ENCODE measurements around the gene BABAM2.

BABAM2 gene

DNA sequence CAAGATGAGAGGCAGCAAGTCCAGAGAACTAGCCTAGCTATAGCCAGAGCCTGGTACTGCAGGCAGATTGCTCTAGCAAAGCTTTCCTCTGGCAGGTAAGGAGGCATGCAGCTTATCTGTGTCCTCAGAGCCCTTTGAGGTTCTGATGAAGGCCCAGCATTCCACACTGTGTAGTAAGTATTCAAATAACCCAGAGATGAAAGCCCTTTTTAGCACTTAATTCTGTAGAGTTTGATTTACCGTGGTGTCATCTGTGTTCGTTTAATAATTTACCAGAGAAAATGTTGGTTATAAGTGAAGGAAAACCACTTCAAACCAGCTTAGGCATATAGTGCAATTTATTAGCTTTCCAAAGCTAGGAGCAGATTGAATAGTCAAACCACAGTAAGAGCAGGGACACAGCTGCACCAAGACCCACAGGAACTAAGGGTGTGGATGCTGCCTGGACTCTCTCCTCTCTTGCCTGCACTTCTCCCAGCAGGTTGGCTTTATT is 226.6 kb downstream of the BABAM2 start:
- DNase-seq (ENCODE audit: low read depth in 2 of 2), result peak in 1 of 2 experiments; percentile 45

DNA sequence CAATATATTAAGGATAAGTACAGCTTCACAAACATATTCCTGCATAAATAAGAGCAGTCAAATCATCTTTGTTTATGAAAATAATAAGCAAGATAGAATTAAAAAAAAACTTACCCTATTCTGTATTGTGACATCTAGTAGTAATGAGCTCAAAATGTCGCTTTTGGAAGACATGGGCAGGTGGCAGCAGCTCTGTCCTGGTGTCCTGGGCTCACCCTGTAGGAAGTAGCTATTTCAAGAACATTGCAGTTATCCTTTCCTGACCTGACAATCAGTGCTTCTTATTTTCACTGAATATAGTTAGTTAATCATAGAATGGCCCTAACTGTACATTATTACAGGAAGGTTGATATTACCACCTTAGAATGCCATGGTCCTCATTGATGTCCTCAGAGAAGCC is 229.1 kb downstream of the BABAM2 start:
- DNase-seq (ENCODE audit: low read depth in 2 of 2), result no peak

DNA sequence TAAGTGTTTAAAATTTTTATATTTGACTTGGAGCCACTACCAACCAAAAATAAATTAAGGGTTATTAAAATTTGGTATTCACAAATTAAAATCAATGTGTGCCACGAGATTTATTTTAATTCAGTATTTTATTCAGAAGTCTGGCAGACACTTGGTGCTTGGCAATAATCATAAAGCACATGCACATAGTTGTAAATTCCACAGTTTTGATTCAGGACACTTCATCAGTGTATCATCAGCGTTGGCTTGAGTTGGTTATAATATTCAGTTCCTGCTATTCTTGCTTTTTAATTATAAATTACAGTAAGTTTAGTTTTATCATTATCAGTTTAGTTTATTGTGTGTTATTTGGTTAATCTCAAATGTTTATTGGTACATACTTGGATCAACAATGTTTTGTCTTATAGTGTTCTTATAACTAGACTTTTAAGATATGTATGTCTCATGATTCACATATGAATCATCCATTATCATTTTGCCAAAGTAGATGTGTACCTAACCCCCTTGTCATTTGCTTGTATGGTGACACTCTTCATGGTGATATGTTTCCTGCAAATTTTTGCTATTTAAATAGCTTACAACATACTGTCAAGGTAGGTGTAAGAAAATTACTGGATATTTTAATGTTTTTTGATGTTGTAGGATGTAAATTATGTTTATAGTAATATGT is 237.9 kb downstream of the BABAM2 start:
- DNase-seq (ENCODE audit: low read depth in 2 of 2), result no peak

DNA sequence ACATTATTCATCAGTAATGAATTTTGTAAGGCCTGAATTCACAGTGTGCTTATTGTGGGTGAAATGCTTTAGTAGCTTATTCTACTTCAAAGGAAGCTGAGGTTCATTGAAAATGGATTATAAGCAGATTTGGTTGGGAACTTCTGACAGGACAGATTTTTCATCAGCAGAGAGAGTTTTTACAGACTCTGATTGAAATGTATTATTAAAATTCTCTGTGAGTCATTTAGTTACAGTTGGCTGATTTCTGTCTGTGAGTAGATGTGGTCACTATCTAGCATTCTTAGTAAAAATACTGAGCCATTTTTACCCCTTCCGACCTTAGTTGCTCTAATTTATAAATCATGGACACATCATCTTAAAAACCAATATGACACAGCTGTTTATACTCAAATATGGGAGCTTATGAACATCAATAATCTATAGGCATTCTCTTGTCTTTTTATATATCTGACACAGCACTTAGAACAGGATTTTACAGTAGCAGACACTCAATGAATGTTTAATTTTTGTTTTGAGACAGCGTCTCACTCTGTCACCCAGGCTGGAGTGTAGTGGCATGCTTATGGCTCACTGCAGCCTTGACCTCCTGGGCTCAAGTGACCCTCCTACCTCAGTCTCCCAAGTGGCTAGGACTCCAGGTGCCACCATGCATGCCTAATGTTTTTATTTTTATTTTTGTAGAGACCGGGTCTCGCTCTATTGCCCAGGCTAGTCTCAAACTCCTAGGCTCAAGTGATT is 239.6 kb downstream of the BABAM2 start:
- DNase-seq (ENCODE audit: low read depth in 2 of 2), result peak; percentile 38 to 47

DNA sequence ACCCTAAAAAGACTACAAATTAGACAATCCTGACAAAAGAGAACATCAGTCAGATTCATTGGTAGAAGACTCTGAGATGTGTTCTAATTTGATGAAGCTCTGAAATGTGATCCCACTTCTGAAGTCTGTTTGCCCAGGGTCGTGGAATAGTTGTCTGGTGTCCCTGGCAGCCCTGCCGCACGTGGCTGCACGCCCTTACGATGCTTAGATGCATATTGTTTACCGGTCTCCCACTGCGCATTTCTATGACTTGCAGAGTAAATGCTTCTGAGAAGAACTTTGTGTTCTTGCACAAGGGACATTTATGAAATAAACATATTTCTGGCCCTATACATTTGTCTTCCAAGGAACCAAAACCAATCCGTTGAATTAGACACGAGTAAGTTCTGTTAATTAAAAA is 243.2 kb downstream of the BABAM2 start:
- DNase-seq (ENCODE audit: low read depth in 2 of 2), result no peak

DNA sequence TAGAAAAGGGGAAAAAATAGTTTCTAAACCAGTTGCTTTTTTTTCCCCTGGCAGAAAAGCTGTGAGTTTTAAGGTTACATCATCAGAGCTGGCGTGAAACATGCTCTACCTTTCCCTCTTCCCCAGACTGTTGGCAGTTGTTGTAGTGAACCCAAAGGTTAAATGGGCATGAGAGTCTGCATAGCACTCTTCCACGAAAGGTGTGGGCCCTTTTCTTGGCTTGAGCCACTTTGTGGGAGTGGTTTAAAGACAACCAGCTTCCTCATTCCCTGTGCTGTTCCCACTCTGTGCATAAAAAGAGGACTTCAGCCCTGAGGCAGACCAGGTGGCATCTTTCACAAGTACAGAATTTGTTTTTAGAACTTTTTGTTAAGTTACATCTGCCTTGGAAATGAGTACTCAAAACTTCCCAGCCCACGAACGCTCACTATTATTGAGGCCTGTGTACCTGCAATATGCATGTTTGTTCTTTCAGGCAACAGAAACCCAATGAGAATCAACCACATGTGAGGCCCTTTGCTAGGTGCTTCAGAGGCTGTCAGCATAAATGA is 243.8 kb downstream of the BABAM2 start:
- DNase-seq (ENCODE audit: low read depth in 2 of 2), result no peak

DNA sequence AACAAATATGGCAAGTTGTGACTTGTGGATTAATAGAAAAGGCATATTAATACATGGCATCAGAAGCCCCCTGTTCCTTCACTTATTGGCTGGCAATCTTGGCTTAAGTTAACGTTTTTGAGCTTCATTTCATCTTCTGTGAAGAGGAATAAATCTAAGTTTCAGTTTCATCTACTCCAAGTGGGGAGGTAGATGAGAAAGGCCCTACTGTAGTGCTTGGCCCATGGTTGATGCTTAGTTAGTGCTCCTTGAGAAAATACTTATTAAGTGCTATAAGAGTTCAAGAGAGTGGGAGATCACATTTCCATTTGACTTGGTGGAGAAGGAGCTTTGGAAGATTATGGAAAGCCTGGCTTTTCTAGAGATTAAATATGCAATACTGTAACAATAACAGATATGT is 244.3 kb downstream of the BABAM2 start:
- no peak for DNase-seq (ENCODE audit: low read depth in 2 of 2)

DNA sequence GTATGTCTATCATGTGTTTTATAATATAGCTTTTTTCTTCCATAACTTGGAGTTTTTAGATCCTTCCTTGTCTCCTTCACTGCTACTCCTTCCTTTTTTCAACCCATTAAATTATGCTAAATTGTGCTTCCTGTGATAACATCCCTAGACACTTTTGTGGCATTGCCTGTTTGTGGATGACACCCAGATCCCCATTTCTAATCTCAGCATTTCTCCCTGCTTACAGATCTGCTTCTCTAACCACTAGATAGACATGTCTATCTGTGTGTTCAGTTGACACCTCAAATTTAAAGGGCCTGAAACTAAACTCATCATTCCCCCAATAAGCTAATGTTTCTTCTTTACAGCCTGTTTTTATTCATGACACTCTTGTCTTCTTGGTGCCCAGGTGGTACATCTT is 244.8 kb downstream of the BABAM2 start:
- no peak for DNase-seq (ENCODE audit: low read depth in 2 of 2)

DNA sequence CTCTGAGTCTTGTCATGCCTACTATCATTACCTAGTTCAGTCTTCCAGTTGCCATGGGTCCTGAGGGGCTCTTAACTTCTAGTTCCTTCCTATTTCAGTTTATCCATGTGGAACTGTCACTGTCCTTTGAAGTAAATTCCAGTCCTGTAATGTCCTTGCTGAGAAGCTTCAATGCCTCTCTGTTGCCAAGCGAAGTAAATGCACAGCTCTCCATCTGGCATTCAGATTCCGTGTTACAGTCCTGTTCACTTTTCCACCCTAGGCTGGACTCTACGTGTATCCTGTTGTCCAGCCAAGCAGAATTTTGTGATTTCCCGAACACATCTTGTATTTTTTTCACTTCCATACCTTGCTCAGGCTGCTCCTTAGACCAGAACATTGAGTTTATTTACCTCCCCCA is 245.3 kb downstream of the BABAM2 start:
- DNase-seq (ENCODE audit: low read depth in 2 of 2), result no peak

DNA sequence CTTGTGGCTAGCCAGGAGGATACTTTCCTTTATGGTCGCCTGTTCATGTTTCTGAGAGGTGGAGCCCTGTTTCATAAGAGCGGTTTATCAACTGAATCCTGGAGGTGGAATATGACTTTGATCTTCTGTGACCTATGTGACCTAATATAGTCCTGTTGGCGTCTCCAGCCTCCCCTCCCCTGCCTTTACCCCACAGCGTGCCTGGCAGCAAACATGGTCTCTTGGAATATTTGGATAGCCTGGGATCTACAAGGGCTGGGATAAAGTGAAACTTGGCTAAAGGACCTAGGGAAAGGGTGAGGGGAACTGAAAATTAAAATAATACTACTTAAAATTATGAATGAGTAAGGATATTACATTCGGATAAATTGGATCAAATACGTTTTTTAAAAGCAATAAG is 246.0 kb downstream of the BABAM2 start:
- no peak for DNase-seq (ENCODE audit: low read depth in 2 of 2)

DNA sequence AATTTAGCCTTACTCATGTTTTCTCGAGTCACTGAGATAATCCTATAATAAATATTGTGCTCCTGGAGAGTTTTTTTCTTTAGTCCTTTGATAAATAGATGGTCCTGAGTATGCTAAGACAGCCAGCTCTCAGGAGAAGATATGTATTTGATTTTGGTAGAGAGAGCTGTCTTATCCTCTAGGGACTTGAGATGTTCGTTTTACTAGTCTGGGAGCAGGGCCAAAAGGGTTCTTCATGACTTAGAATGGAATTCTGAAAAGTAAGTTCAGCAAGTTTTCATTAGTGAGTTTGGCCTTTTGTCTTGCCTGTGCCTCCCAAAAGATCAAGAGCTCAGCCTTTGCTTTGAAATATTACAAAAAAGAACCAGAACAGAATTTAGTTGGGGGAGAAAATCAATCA is 246.7 kb downstream of the BABAM2 start:
- DNase-seq (ENCODE audit: low read depth in 2 of 2), result peak; percentile 93 to 95

DNA sequence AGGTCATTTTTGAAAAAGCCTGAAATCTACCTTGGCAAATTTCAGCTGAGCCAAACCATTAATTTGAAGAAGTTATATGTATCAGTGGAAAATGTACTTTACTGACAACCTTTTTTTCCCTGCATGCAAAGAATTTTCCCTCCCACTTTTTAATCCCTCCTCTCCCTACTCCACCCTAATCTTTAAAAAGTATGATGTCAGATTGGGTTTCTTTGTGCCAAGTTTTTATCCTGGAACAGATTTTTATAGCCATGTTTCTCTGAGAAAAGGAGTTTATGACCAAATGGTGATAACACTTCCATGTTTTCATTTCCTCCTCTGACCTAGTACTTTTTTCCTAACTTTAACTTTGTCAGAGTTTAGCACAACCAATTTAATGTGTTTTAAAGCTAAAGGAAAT is 251.9 kb downstream of the BABAM2 start:
- DNase-seq (ENCODE audit: low read depth in 2 of 2), result no peak

DNA sequence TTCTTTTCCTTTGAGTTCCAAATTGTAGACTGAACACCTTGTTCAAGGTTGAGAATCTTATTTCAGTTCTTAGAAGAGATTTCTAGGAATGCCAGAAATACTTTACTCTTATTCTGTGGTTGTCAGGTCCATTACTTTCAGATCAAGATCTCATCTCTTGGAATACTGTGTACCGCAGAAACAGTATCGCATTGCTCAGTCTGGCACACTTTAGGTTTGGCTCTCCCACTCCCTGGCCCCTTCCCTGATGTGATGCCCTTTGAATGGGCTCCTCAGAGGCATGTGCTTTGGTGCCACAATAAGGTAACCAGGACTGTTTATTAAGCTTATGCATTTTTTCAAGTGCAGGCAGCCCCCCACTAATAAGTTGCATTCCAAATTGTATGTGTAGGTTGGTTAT is 257.5 kb downstream of the BABAM2 start:
- DNase-seq (ENCODE audit: low read depth in 2 of 2), result no peak

DNA sequence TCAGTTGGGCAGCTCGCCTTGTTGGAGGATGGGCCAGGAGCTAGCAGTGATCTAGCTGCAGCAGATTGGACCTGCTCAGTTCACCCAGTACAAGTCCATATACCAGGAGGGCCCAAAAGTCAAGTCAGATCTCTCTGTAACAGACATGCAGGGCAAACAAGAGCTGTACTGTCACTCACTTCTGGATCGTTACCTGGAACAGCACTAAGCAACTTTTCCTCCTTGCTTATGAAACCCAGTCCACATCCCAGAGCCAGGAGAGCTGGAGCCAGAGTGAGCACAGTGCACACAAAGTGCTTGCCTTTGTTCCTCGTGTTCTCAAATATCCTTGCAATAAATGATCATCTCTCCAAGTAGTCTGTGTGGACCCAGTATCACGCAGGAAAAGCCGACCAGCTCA is 258.0 kb downstream of the BABAM2 start:
- no peak for DNase-seq (ENCODE audit: low read depth in 2 of 2)

DNA sequence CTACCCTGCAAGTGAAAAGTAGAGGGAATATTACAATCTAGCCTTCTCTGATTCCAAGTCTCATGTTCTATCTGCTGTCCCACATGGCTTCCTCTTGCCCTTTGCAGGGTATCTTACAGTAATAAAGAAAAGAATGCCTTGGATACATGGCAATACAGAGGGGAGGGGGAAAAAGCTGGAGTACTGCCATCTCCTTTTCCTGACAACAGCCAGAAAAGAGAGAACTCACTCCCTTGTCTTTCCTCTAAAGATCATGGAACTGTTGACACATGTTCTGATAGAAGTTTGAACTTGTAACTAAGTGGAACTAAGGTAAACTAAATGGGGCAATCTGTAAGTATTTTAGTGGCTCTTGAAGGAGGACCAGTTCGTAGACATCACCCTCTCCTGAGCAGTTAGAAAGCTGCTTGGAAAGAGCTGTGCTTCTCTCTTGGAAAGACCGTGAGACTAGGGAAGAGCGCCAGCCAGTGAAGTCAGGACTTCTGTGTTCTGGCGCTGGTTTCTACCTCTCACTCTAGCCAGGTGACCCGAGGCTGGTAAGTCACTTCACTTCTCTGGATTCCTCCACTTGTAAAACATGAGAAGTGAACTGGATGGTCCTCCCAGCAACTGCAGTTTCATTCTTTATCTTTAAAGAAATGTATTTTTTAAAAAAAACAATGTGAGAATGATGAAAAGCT is 259.8 kb downstream of the BABAM2 start:
- no peak for DNase-seq (ENCODE audit: low read depth in 2 of 2)

DNA sequence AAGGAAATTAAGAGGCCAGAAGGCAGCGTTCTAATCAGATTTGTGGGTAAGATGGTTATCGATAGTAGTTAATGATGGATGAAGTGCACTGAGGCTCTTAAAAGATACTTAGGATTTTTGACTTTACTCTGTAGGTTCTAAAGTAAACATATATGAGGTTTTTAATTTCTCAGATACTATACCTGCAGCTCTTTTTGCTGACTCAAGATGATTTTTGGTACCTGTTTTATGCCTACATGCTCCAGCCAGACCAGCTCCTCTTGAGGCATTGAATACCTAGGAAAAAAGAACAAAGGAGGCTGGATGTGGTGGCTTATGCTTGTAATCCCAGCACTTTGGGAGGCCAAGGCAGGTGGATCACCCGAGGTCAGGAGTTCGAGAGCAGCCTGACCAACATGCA is 260.5 kb downstream of the BABAM2 start:
- no peak for DNase-seq (ENCODE audit: low read depth in 2 of 2)

DNA sequence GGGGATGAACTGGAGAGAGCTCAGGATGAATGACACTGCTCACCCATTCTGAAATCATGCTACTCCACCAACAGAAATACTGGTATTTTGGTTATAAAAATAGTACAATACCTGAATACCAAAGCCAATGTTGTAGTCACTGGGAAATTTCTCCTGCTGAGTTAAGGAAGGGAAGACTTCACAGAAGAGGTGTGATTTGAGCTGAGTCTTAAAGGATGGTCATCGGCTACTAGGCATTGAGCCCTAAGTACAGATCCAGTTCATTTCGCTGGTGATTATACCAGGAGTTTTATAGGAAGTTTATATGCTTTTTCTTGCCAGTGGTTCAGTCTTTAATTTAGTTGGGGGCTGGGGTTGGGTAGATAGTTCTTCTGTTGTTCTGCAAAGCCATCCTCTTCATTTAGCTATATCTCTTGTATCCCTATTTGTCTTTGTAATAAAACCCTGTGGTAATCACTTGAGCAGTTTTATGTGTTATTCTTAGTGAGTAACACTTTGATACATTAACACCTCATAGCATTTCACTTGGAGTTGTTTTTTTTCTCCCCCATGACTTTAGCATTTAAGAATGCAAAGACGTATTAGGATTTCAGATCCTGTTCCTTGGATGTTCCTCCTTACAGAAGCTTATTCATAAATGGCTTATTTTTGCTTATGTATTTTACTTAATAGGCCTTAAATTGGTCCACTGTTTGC is 262.2 kb downstream of the BABAM2 start:
- DNase-seq (ENCODE audit: low read depth in 2 of 2), result peak; percentile 43 to 56

DNA sequence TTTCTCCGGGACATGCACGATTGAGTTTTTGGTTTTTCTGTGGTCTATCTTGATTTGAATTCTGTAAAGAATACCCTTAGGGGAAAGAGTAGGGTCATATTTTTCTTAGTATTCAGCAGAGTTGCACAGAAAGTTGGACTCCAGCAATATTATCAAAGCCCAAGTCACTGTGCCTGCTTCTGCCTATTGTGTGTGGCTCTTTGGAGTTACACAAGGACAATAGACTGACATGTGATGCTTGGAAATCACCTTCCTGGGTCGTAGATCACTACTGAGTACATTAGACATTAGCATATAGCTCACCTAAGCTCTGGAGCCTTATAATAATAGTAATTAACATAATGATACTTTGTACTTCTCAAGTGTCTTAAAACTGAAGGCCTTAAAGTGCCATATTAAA is 263.3 kb downstream of the BABAM2 start:
- DNase-seq (ENCODE audit: low read depth in 2 of 2), result no peak

DNA sequence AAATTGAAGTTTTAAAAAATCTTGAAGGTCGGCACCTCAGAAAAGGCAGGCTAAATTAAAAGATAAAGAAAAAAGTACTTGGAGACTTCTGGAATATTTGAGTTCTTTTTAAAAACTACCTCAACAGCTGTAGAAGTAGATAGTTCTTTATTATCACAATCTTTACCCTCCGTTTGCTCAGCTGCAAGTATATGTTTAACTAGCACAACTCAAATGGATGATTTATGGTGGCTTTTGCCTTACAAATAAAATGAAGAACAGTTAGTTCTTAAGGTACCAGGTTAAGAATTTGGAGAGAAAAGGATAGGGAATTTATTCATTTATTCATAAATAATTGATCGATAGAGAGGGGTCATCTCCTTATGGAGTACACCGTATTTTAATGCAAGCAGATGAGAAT is 264.6 kb downstream of the BABAM2 start:
- DNase-seq (ENCODE audit: low read depth in 2 of 2), result no peak

DNA sequence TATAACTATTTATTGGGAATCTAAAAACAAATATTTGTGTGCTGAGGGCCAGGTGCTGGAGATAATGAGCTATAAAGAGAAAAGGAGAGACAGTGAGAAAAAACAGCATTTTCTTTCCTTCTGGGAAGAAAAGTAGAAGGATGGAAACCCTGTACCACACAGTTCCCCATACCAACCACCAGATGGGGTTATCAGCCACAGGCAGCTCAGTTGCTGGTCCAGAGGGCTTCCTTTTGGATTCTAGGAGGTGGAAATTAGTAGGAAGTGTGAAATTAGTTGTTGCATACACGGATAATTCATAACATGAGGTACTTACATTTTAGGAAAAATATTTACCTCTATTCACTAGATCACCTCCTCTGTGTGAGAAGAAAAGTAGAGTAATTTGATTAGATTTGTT is 265.1 kb downstream of the BABAM2 start:
- no peak for DNase-seq (ENCODE audit: low read depth in 2 of 2)

DNA sequence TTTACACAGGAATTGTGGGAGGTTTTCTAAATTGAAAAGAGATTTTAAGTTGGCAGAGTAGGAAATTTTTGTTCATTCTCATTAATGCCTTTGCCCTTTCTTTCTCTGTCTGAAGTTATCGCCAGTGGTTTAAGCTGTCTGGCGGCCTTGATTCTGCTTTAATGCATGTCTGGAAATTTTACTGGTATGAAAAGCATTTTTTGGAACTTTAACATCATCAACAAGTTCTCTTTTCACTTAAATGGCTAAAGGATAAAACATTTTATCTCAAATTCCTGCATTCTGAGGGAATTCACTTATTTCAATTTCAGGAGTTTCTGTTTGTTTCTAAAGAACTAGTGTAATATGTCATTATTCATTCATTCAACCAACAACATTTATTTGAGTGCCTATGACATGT is 268.3 kb downstream of the BABAM2 start:
- DNase-seq (ENCODE audit: low read depth in 2 of 2), result no peak

DNA sequence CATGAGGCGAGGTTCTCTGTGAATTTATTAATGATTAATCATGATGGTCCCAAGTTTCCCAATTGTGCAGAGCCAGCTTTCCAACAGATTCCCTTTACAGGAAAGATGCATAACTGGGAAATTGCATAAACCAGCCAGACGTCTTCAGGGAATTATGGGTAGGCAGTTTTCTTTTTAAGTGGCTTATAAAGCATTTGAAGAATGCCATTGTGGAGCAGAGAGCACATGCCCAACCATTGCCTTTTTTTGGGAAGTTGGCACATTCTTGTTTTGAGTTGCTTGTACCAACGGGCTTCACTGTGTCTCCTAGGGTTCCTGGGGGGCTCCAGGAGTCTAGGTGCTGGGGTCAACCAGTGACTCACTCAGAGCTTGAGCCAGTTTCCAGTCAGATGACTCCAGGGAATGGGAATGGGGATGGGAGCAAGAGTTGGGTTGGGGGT is 270.5 kb downstream of the BABAM2 start:
- peak; percentile 93 to 95 for DNase-seq (ENCODE audit: low read depth in 2 of 2)

All from fibroblast of skin of left biceps (primary cell).